Mesodermal cell (in vitro differentiated cells): ENCODE data around the gene LY86.
"Not testable (repeated sequence)": the region's sequence is repeated elsewhere in the genome, so short reads cannot be mapped to it uniquely, and the experiment has no call there.

Experiments used
- H3K27ac ChIP-seq: 2 replicates; pipeline ENCODE4 v1.7.0; 2013; ENCODE audit warnings: mild to moderate bottlenecking, low read depth, low read length, moderate library complexity; ENCODE audit not compliant: severe bottlenecking
- H3K36me3 ChIP-seq: 2 replicates; pipeline ENCODE4 v1.7.1; 2013; ENCODE audit warnings: mild to moderate bottlenecking, low read length, moderate library complexity; ENCODE audit not compliant: control insufficient read depth, insufficient read depth
- H3K4me1 ChIP-seq: one replicate; pipeline ENCODE4 v1.7.1; 2013; ENCODE audit warnings: mild to moderate bottlenecking, low read length; ENCODE audit not compliant: insufficient read depth, control insufficient read depth, poor library complexity, severe bottlenecking
- H3K4me3 ChIP-seq: 2 replicates; pipeline ENCODE4 v1.7.0; 2013; ENCODE audit warnings: low read length, control low read depth, mild to moderate bottlenecking; ENCODE audit not compliant: insufficient read depth, poor library complexity, severe bottlenecking; ENCODE audit errors: extremely low read depth
- H3K9me3 ChIP-seq: 2 replicates; pipeline ENCODE4 v1.7.1; 2013; ENCODE audit warnings: mild to moderate bottlenecking, low read length, moderate library complexity; ENCODE audit not compliant: control insufficient read depth
- WGBS, 2 experiments: methylation state at CpG; one replicate each; pipeline ENCODE4 v1.1.5; 2013; ENCODE audit warnings: missing lambda C conversion rate in 2 of 2; ENCODE audit not compliant: insufficient coverage in 2 of 2; 5-methylcytosine and 5-hydroxymethylcytosine counted together

The LY86 gene

GRCh38 chr6:6610031-6610591 is 21.6 kb downstream of the LY86 start:
- Histone ChIP-seq H3K9me3 (no peaks in the 10 kb centered on the region), H3K4me1 (no peaks in the 10 kb centered on the region), H3K36me3 (no peaks in the 10 kb centered on the region), H3K27ac (no peak overlapping the region), H3K4me3 (no peak overlapping the region)
- 85 to 87% methylated on average over 8 to 10 of the region's 10 CpGs for WGBS, 2 experiments

DNA sequence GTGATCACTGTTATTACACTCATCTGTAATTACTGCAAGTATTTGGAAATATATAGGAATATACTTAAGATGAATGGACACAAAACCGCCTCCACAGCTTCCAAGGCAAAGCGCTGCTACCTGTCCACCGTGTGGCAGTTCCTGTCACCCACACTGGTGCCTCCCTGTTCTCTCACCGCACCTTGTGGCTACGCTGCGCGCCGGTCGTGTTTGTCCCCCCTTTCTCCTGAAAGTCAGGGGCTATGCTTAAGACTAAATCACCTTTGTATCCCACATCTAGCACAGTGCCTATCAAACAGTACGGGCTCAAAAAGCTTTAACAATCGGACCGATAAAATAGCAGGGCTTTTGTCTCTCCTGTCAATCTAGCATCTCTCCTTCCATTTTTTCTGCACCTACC is 23.0 kb downstream of the LY86 start:
- Histone ChIP-seq H3K9me3 (no peaks in the 10 kb centered on the region), H3K36me3 (no peaks in the 10 kb centered on the region), H3K4me3 (no peak overlapping the region), H3K27ac (no peak overlapping the region), H3K4me1 (no peaks in the 10 kb centered on the region)
- 84 to 91% methylated on average over 12 of the region's 12 CpGs for WGBS, 2 experiments

DNA sequence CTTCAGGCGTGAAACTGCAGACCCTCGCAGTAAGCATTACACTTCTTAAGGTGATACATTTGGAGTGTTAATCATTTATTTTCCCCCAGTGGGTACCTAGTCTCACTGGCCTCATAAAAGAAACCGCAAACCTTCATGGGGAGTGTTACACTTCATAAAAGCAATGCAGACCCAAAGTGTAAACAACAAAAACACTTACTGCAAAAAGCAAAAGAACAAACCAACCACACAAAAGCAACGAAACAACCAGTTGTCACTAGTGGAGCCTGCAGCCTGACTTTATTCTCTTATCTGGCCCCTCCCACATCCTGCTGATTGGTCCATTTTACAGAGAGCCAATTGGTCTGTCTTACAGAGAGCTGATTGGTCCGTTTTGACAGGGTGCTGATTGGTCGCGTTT is 23.8 kb downstream of the LY86 start:
- 94 to 100% methylated on average over 3 to 5 of the region's 7 CpGs for WGBS, 2 experiments
- Histone ChIP-seq H3K4me3 (no peak overlapping the region), H3K9me3 (no peaks in the 10 kb centered on the region), H3K36me3 (no peaks in the 10 kb centered on the region), H3K4me1 (no peaks in the 10 kb centered on the region), H3K27ac (no peak overlapping the region)

DNA sequence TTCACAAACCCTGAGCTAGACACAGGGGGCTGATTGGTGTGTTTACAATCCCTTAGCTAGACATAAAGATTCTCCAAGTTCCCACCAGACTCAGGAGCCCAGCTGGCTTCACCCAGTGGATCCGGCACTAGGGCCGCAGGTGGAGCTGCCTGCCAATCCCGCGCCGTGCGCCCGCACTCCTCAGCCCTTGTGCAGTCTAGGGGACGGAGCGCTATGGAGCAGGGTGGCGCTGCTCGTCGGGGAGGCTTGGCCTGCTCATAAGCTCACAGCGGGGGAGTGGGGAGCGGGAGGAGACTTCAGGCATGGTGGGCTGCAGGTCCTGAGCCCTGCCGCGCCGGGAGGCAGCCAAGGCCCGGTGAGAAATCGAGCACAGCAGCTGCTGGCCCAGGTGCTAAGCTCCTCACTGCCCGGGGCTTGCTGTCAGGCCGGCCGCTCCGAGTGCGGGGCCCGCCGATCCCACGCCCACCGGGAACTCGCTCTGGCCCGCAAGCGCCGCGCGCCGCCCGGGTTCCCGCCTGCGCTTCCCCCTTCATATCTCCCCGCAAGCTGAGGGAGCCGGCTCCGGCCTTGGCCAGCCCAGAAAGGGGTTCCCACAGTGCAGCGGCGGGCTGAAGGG is 24.7 kb downstream of the LY86 start:
- not testable (repeated sequence) for H3K4me1 ChIP-seq, H3K9me3 ChIP-seq, H3K27ac ChIP-seq, H3K4me3 ChIP-seq, H3K36me3 ChIP-seq
- 95 to 97% methylated on average over 33 to 40 of the region's 43 CpGs for WGBS, 2 experiments

GRCh38 chr6:6614096-6614982 is 25.8 kb downstream of the LY86 start:
- Histone ChIP-seq H3K27ac (no peak overlapping the region), H3K4me3 (no peak overlapping the region), H3K9me3 (no peaks in the 10 kb centered on the region), H3K4me1 (no peaks in the 10 kb centered on the region), H3K36me3 (no peaks in the 10 kb centered on the region)
- WGBS, 2 experiments, result 89 to 92% methylated on average over 24 to 25 of the region's 27 CpGs

DNA sequence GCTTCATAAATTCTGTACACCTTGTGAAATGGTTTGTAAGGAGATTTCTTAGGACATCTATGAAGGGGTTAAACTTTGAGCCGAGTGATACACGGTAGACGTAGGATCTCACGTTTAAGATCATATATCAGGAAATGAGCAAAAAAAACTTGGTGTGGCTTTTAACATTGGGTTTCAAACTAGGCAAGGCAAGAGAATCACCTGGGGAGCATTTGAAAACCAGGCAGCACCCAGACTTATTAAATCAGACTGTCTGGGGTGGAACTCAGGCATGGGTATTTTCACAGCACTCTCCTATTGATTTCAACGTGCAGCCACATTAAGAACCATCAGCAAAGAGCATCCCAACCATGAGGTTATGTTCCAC is 26.4 kb downstream of the LY86 start:
- H3K4me3 ChIP-seq, result no peak overlapping the region
- H3K9me3 ChIP-seq, result no peaks in the 10 kb centered on the region
- H3K4me1 ChIP-seq, result no peaks in the 10 kb centered on the region
- H3K36me3 ChIP-seq, result no peaks in the 10 kb centered on the region
- H3K27ac ChIP-seq, result no peak overlapping the region
- 89 to 92% methylated on average over 5 of the region's 5 CpGs for WGBS, 2 experiments

DNA sequence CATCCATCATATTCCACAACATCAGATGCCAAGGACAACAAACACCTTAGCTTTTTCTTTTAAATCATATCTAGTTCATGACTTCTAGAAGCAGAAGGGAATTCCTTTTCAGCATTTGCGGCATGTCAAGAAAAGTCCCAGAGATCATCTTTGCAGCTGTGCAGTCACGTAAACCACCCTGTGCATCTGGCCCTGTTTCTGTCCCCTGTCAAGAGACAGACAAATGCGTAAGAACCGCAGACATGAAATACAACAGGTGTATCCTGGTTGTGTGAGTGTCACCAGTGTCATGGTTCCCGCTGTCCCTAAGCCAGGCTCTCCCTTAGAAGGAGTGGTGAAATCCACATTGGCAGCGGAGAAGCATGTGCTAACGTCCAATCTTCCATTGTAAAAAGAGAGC is 28.1 kb downstream of the LY86 start:
- Histone ChIP-seq H3K27ac (no peak overlapping the region), H3K9me3 (no peaks in the 10 kb centered on the region), H3K4me3 (no peak overlapping the region), H3K36me3 (no peaks in the 10 kb centered on the region), H3K4me1 (no peaks in the 10 kb centered on the region)
- WGBS, 2 experiments, result 94 to 97% methylated on average over 5 to 7 of the region's 7 CpGs

GRCh38 chr6:6619021-6619794 is 30.7 kb downstream of the LY86 start:
- H3K36me3 ChIP-seq, result no peaks in the 10 kb centered on the region
- no peak overlapping the region for H3K4me3 ChIP-seq
- peaks cover 4% of the 10 kb centered on the region for H3K4me1 ChIP-seq
- H3K9me3 ChIP-seq, result no peaks in the 10 kb centered on the region
- no peak overlapping the region for H3K27ac ChIP-seq
- WGBS, 2 experiments, result 88 to 92% methylated on average over 5 of the region's 8 CpGs

- Histone ChIP-seq H3K9me3 (no peaks in the 10 kb centered on the region), H3K4me1 (peaks cover 4% of the 10 kb centered on the region), H3K4me3 (no peak overlapping the region), H3K36me3 (no peaks in the 10 kb centered on the region), H3K27ac (no peak overlapping the region)
- 92 to 98% methylated on average over 2 to 5 of the region's 9 CpGs for WGBS, 2 experiments
Measured at GRCh38 chr6:6620766-6621425, 32.4 kb downstream of the LY86 start.

DNA sequence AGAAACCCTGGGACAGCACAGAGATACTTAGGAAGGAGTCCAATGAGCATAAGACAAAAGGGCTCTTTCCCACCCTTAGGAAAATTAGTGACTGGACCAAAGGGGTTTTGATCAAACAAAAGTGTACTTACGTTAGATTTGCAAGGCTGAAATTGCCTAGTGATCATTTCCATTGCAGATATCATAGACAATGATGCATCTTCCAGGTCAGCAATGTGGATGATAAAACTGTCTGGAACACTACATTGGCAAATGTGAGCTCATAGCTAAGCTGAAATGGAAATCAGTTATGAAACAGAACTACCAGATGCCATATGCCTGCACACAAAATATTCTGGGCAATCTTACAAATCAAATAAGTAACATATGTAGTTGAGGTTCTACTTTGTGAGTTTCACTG is 34.0 kb downstream of the LY86 start:
- no peaks in the 10 kb centered on the region for H3K9me3 ChIP-seq
- WGBS, 2 experiments, result 94 to 100% methylated on average over 1 of the region's 1 CpG
- peaks cover 9% of the 10 kb centered on the region for H3K4me1 ChIP-seq
- no peaks in the 10 kb centered on the region for H3K36me3 ChIP-seq
- H3K4me3 ChIP-seq, result no peak overlapping the region
- no peak overlapping the region for H3K27ac ChIP-seq
